Activated CD8-positive, alpha-beta memory T cell treated with anti-CD3 and anti-CD28 coated beads for 36 hours (primary cell): Measurements from ENCODE around the gene LAMC3. TPM values are rescaled to one million over a fixed set of nuclear protein-coding genes. Genes with fewer than 3 reads are reported as not detected.
"Not testable (repeated sequence)": the region's sequence is repeated elsewhere in the genome, so short reads cannot be mapped to it uniquely, and the experiment has no call there.

ENCODE experiments used
- CTCF ChIA-PET: fragments of 350-600 bp; sonication (Branson Sonifier 250); formaldehyde crosslinking; loops from one replicate; lab custom pipeline; 2021; ENCODE audit warnings: antibody characterized with exemption; lab: Charles Lee
- POLR2A ChIA-PET: fragments of 350-600 bp; sonication (Branson Sonifier 250); formaldehyde crosslinking; loops from one replicate; lab custom pipeline; 2021; ENCODE audit warnings: antibody characterized with exemption; lab: Charles Lee
- total RNA-seq, 2 experiments: library from RNA; stranded (reverse); gene quantifications; one replicate each; pipeline ENCODE4 v1.2.3, GENCODE V29; 2021

Gene LAMC3
- total RNA-seq, 2 experiments from 2014 or later, result 0.10 to 0.19 TPM

DNA sequence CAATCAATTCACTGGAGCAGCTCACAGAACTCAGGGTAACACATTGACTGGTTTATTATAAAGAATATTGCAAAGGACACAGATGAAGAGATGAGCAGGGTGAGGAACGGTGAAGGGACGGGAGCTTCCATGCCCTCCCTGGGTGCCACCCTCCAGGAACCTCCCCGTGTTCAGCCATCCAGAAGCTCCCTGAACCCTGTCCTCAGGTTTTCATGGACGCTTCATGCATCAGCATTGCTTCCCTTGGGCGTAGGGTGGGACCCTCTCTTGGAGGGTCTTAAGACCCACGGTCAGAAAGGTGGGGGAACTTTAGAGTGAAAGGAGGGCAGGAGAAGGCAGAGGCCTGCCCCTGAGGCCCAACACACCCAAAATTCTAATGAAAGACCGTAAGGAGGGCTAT is 12.8 kb downstream of the LAMC3 start:
- ChIA-PET POLR2A (no interaction called here), CTCF (interaction anchor here (0.6 to 1.2 kb wide), 3 partner anchors 11 to 1284 kb away, joined by 3 read pairs; no protein-coding TSS in a partner anchor)

DNA sequence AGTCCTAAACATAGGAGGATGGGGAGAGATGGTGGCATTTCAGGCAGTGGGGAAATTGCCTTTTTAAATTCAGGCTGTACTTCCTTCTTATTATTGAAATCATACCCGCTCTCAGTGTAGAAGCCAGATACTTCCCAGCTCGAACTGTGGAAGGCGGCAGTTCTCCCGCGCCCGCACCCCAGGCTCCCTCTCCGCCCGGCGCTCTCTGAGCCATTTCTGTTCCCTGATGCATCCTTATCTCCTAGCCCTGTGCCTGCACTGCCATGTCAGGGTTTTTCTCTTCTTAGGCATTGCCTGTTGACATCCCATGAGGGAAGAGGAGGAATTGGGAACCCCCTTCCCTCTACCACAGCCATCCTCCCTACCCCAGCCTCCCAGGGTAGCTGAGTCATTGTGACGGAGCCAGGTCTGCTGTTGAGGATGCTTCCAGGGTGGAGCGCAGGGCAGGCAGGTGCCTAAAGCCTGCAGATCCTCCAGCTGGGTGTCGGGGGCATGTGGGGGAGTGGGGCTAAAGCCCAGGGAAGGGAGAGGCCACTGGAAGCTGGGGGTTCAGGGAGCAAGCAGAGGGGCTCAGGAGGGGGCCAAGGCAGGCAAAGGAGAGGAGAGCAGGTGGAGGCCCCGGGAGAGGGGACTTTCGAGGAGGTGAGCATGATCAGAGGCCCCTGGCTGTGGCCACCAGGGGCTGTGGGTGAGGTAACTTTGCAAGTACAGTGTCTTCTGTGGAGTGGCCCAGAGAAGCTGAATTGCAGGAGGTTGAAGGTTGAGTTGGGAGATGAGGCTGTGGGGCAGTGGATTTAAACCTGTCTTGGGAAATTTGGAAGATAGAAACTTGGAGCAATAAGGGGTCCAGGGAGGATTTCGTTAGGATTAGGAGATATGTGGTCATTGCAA is 16.2 kb downstream of the LAMC3 start:
- ChIA-PET CTCF (no interaction called here), POLR2A (no interaction called here)

DNA sequence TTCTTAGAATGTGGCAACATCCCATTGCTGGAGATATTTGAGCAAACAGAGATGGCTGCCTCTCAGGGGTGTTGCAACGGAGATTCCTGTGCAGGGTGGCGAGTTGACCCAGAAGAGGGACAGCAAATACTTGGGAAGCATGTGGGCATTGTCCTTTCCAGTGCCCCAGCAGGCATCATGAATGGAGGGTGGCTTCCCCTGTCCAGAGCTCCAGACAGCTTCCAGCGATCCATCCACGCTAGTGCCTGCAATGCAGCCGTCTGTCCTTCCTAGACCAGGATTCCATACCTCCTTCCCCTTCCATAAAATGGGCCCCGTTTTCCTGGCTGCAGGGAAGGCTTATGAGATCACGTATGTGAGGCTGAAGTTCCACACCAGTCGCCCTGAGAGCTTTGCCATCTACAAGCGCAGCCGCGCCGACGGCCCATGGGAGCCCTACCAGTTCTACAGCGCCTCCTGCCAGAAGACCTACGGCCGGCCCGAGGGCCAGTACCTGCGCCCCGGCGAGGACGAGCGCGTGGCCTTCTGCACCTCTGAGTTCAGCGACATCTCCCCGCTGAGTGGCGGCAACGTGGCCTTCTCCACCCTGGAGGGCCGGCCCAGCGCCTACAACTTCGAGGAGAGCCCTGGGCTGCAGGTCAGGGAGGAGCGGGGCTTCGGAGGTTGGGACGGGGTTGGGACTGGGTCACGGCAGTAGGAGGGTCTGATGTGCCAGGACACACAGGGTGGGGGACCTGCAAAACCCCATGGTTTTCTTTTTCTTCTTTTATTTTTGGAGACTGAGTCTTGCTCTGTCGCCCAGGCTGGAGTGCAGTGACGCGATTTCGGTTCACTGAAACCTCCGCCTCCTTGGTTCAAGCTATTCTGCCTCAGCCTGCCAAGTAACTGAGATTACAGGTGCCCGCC is 17.2 kb downstream of the LAMC3 start:
- POLR2A ChIA-PET, result no interaction called here

DNA sequence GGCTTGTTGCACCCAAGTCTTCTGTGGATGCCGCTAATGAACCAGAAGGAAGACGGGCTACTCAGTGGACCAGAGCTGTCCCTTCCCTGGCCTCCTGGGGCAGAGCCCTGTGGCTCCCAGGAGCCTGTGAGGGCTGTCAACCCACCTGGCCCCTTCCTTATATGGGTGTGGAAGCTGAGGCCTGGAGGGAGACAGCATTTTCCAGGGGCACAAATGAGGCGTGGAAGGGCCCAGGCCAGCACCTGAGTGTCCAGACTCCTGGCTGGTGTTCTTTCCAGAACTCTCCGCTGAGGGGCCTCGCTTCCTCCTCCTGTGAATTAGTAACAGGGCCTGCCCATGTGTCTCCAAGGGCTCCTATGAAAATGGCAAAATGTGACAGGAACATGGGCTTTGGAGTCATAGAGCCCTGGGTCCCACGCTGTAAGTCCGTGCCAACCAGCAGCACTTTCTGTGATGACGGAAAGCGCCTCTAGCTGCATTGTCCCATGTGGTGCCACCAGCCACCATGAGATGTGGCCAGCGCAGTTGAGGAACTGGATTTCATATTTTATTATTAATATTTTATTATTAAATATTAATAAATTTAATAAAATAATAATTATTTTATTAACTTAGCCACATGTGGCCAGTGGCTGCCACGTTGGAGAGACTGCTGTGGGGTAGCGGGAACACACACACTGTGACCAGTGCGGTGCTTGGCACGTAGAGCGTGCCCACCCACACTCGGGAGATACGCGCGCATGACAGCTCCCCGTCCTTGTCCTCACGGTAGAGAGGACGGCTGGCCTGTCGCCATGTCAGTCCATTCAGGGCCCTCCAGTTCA is 18.3 kb downstream of the LAMC3 start:
- ChIA-PET POLR2A (no interaction called here), CTCF (interaction anchor here (2.3 kb wide), 1 partner anchor 19 kb away, joined by 6 read pairs; no protein-coding TSS in a partner anchor)

More for the DNA sequence above, 17.2 kb downstream of the LAMC3 start:
- CTCF ChIA-PET, result interaction anchor here (0.6 to 2.3 kb wide), 2 partner anchors 15 to 20 kb away, joined by 4 to 6 read pairs; no protein-coding TSS in a partner anchor

DNA sequence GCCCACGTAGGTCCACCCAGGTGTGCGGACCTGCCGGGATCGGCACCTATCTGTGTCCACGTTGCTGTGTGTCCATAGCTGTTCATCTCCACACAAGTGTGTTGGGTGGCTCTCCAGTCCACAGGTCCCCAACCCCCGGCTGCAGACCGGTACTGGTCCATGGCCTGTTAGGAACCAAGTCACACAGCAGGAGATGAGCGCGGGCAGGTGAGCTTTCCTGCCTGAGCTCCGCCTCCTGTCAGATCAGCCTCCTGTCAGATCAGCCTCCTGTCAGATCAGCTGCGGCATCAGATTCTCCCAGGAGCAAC is 18.9 kb downstream of the LAMC3 start:
- POLR2A ChIA-PET, result no interaction called here
- CTCF ChIA-PET, result interaction anchor here (2.3 kb wide), 1 partner anchor 18 kb away, joined by 6 read pairs; no protein-coding TSS in a partner anchor

DNA sequence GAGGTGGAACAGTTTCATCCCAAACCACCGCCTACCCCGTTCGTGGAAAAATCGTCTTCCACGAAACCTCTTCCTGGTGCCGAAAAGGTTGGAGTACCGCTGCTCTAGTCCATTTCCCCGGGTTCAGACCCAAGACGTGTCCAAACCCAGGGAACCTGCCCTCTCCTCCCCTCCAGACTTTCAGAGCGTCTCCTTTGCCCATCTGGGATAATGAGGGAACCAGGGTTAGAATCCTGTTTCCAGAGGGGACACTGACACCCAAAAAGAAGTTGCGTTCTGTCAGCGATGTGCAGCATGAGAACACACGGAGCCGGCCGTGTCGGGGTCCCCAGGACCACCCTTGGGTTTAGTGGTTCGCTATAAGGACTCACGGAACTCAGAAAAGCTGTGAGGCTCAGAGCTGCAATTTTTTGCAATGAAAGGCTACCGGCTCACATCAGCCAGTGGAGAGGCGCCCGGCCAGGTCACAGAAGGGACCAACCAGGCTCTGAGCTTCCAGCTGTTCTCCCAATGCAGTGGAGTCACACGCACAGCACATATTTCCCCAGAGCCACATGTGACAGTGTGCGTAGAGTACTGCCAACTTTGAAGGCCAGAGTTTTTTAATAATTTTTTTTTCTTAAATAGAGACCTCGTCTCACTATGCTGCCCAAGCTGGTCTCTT is 19.4 kb downstream of the LAMC3 start:
- POLR2A ChIA-PET, result no interaction called here
- CTCF ChIA-PET, result interaction anchor here (2.3 kb wide), 1 partner anchor 18 kb away, joined by 6 read pairs; no protein-coding TSS in a partner anchor

DNA sequence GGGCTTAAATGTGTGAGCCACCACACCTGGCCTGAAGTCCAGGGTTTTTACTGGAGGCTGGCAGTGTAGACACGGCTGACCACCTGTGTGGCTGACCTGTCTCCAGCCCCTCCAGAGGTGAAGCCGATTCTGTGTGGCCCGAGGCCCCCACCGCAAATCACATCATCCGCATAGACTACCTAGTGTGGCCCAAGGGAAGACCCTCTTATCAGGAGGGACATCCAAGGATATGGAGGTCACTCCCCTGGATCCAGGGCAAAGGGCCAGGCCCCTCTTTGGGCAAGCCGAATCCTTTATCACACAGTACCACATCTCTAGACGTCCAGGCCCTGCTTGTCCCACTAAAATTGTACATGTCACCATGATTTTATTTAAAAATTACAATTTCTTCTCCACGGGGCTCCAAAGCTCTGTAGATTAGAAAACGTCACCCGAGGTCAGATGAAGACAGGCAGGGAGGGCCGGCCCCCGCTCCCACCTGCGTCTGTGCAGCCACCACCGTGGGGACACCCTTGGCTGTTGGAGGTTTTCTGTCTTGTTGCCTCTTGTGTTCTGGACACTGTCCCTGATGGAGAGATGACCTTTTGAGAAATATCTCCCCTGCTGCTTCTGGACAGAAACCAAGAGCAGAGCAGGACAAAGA is 20.1 kb downstream of the LAMC3 start:
- POLR2A ChIA-PET, result no interaction called here
- CTCF ChIA-PET, result interaction anchor here (0.9 kb wide), 1 partner anchor 17 kb away, joined by 3 read pairs; no protein-coding TSS in a partner anchor

DNA sequence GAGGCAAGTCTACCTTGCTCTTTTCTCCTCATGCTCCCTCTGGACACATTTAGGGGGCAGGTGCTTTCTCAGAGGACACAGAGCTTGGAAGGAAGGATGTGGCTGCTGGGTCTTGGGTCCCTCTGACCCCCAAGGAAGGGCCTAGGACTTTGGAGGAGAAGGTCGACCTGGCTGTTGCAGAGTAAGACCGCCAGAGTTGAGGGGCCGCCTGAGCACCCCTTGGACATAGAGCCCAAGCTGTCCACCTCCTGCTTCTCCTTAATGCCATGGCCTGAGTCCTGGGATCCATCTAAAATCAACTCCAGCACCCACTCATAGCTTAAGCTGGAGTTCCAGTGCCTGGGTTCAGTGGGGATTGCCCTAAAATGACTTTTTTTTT is 20.6 kb downstream of the LAMC3 start:
- ChIA-PET POLR2A (no interaction called here), CTCF (interaction anchor here (0.7 to 0.9 kb wide), 2 partner anchors 17 to 243 kb away, joined by 3 read pairs; no protein-coding TSS in a partner anchor)

DNA sequence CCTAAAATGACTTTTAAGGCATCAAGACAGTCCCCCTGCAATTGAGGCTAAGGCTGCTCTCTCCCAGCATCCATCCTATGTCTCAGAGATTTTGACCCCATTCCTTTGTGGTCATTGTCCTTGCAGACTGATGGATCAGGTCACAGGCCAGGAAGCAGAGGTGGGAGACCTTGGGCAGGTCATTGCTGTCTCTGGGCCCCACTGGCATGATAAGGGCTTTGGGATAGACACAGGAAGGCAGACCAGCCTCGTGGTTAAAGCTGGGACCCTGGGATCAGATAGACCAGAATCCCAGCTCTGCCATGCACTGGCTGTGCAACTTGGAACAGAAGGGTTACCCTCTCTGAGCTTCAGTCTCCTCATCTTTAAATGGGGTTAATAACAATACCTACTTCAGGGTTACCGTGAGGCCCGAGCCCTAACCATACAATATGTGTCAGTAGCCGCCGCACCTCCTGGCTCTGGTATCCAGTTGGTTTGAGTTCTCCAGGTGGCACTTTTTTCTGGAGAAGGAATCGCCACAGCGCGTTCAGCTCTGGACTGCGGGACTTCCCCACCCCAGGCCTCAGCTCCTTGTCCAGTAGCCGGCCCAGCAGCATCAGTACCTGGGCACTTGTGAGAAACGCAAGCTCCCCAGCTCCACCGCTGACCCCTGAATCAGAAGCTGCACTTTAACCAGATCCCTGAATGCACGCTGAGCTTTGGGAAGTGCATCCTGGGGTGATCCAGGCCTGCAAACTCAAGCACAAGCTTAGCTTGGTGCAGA is 21.4 kb downstream of the LAMC3 start:
- POLR2A ChIA-PET, result no interaction called here
- CTCF ChIA-PET, result interaction anchor here (0.7 to 1.2 kb wide), 3 partner anchors 16 to 244 kb away, joined by 3 to 6 read pairs (median 3); no protein-coding TSS in a partner anchor

DNA sequence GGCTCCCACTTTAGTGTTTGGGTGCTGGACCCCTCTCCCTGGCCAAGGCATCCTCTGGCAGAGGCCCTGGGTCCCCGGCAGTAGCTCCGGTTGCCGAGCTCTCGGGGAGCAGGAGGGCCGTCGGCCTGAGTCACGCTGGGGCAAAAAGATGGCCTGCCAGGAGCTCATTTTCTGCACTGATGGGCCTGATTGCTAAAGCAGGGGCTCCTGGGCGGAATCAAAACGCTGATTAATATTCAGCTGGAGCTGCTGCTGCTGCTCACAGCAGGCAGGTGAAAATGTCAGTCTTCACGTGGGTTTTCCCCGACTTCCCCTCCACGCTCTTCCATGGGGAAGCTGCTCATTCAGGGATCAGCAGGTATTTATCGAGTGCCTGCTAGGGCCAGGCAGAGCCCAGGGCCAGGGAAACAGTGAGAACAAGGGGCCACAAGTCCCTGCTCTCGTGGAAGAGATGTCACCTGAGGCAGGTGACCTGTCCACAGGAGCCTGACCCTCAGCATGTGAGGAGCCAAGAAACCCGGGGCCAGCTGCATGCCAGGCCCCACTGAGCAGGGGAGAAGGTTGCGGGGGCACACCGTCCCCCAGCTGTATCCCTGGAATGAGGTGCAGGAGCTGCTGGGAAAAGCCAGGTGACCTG is 22.1 kb downstream of the LAMC3 start:
- POLR2A ChIA-PET, result no interaction called here
- CTCF ChIA-PET, result interaction anchor here (0.6 to 1.2 kb wide), 2 partner anchors 26 to 570 kb away, joined by 3 to 6 read pairs; no protein-coding TSS in a partner anchor

DNA sequence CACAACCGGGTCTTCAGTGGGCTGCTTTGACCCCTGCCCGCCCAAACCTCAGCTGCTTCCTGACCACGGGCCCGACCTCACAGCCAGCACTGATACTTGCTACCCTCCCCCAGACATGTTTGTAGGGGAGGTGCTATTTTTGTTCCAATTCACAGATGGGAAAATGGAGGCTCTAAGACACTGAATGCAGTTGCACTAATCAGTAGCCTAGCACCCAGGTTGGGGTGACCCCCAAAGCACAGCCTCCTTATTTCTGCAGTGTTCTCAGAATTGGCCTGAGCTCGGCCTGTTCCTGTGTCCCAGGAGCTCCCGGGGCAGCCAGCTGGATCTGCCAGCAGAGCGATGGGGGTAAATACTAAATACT is 22.6 kb downstream of the LAMC3 start:
- ChIA-PET POLR2A (no interaction called here), CTCF (interaction anchor here (0.6 to 1.2 kb wide), 2 partner anchors 25 to 571 kb away, joined by 3 to 6 read pairs; no protein-coding TSS in a partner anchor)

DNA sequence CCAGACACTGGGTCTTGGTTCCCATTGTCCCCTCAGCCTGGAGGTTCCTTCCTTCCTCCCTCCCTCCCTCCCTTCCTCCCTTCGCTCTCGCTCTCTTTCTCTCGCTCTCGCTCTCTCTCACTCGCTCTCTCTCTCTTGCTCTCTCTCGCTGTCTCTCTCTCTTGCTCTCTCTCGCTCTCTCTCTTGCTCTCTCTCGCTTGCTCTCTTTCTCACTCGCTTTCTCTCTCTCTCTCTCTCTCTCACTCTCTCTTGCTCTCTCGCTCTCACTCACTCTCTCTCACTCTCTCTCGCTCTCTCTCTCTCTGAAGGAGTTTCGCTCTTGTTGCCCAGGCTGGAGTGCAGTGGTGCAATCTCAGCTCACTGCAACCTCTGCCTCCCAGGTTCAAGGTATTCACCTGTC is 23.4 kb downstream of the LAMC3 start:
- ChIA-PET POLR2A (no interaction called here), CTCF (no interaction called here)

DNA sequence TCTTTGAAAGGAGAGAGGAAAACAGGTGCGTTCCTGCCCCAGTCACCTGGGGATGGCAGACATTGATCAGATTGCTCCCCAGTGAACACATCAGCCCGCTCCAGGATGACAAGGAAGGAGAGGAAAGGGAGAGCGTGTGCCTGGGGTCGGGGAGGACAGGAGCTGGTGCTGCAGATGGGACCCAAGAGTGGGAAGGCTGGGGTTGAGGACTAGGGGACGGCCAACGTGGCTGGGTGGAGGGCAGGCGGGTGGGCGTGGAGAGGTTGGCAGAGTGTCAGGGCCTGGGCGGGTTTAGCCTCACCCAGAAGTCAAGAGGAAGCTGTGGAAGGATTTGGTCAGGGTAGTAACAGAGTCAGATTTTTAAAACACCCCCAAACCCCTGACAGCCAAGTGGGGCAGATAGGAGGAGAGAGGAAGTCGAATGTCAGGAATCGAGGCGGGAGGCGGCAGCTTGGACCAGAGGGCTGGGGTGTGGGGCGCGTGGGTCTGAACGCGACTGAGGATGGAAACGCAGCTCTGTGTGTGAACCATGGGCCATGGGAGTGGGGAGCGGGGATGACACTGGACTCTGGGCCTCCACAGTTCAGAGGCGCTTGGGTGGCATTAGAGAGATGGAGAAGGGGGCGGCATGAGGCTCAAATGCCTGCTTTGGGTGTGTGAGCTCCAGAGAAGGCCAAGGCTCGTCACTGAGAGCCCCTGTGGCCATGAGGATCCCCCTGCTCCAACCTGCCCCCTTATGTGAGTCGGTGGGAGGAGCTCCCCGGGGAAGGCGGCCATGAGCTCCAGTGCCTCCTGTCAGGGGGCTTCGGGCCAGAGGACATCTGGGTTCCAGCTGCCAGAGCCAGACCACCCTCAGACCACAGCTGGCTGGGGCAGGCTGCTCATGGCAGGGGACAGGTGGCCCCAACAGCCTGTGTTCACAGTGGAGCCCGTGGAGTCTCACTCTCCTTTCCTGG is 24.6 kb downstream of the LAMC3 start:
- ChIA-PET CTCF (no interaction called here), POLR2A (no interaction called here)

DNA sequence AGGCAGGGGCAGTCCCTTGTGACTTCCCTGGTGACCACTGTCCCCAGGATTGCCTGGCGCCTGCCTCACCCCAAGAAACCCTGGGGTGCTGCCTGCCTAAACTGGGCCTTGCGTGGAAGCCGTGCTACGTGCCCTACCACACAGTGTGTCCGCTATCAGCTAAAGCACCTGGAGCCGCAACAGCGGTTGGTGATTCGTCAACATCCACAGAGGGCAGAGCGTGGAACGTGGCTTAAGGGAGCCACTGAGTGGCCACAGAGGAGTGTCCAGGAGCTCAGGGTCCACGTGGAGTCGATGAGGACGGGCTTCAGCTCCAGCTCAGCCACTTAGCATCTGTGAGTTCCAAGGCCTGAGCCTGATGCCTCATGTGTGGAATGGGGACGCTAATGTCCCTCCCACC is 25.3 kb downstream of the LAMC3 start:
- CTCF ChIA-PET, result no interaction called here
- POLR2A ChIA-PET, result no interaction called here

DNA sequence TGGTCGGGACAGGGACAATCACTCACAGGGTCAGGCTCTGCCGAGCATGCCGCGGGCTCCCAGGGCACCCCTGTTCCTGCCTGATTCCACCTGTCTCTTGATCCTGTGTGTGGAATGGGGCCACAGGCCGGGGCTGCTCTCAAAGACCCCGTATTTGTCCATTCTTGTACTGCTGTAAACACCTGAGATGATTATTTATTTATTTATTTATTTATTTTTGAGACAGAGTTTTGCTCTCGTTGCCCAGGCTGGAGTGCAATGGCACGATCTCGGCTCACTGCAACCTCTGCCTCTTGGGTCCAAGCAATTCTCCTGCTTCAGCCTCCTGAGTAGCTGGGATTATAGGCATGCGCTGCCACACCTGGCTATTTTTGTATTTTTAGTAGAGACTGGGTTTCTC is 25.8 kb downstream of the LAMC3 start:
- POLR2A ChIA-PET, CTCF ChIA-PET: not testable (repeated sequence)

DNA sequence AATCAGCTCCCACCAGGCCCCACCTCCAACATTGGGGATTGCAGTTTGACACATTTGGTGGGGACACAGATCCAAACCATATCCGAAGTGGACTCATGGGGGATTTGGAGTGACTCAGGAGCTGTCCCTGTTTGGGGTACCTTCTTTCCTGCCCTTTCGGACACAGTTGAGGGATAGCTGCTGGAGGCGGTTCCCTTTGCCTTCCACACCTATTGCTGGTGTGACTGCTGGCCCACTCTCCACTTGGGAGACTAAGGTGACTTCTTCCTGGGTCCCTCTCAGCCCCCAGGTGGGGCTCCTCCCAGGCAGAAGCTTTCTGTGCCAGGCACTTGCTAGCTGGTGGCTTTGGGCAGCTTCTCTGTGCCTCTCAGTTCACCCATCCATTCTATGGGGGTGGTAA is 26.6 kb downstream of the LAMC3 start:
- POLR2A ChIA-PET, result no interaction called here
- CTCF ChIA-PET, result interaction anchor here (2.6 kb wide), 1 partner anchor 11 kb away, joined by 7 read pairs; no protein-coding TSS in a partner anchor
